Femur (tissue), 1 donor: ENCODE data around the gene RERG.
"Not testable (repeated sequence)": the region's sequence is repeated elsewhere in the genome, so short reads cannot be mapped to it uniquely, and the experiment has no call there.

ENCODE experiments used
- DNase-seq: peaks from one replicate; pipeline ENCODE4 v3.0.0-alpha.2; 2017

RERG gene

GRCh38 chr12:15220915-15221885 is at the start of gene RERG:
RERG (minus strand) TSS chr12:15221417; CDS start chr12:15217489, 3,928 bp downstream.
- peak; percentile 91 for DNase-seq

GRCh38 chr12:15270591-15270990 is 49.4 kb upstream of the RERG start:
- DNase-seq: no peak

- peak; percentile 56 for DNase-seq
These were observed 47.8 kb upstream of the RERG start for GRCh38 chr12:15268927-15269552.

- DNase-seq: peak; percentile 18
These were observed 47.1 kb upstream of the RERG start for GRCh38 chr12:15268309-15268708.

GRCh38 chr12:15265875-15266274 is 44.7 kb upstream of the RERG start:
- no peak for DNase-seq

GRCh38 chr12:15256761-15257160 is 35.5 kb upstream of the RERG start:
- no peak for DNase-seq

- DNase-seq: no peak
These were observed 32.8 kb upstream of the RERG start for GRCh38 chr12:15253990-15254389.

- no peak for DNase-seq
These were observed 23.7 kb upstream of the RERG start for GRCh38 chr12:15244926-15245325.

GRCh38 chr12:15244341-15244740 is 23.1 kb upstream of the RERG start:
- no peak for DNase-seq

- DNase-seq: no peak
These were observed 21.9 kb upstream of the RERG start for GRCh38 chr12:15243102-15243501.

GRCh38 chr12:15240898-15241297 is 19.7 kb upstream of the RERG start:
- DNase-seq: no peak

GRCh38 chr12:15234508-15234907 is 13.3 kb upstream of the RERG start:
- DNase-seq: no peak

- DNase-seq: no peak
These were observed 12.8 kb upstream of the RERG start for GRCh38 chr12:15234011-15234410.

- DNase-seq: no peak
These were observed 11.7 kb upstream of the RERG start for GRCh38 chr12:15232959-15233358.

GRCh38 chr12:15231493-15231892 is 10.3 kb upstream of the RERG start:
- DNase-seq: no peak

- no peak for DNase-seq
These were observed 9.5 kb upstream of the RERG start for GRCh38 chr12:15230751-15231150.

GRCh38 chr12:15230137-15230536 is 8.9 kb upstream of the RERG start:
- DNase-seq: no peak

GRCh38 chr12:15227004-15227679 is 5.9 kb upstream of the RERG start:
- DNase-seq: no peak

- DNase-seq: not testable (repeated sequence)
These were observed 4.6 kb upstream of the RERG start for GRCh38 chr12:15225863-15226218.

GRCh38 chr12:15225136-15225862 is 4.1 kb upstream of the RERG start:
- DNase-seq: no peak

- no peak for DNase-seq
These were observed 1.0 kb upstream of the RERG start for GRCh38 chr12:15222219-15222618.

GRCh38 chr12:15220451-15220850 is 766 bp downstream of the RERG start:
- no peak for DNase-seq

GRCh38 chr12:15218794-15219193 is 2.4 kb downstream of the RERG start:
- no peak for DNase-seq
